H1 (cell line): Measurements from ENCODE around the gene DMXL2. TPM values are rescaled to one million over a fixed set of nuclear protein-coding genes. Genes with fewer than 3 reads are reported as not detected.
A peak's percentile ranks its signal among the peaks of the same experiment; 100 is the strongest.

Experiments
- CTCF ChIA-PET: fragments of 300-600 bp; sonication (Branson Sonifier 250); formaldehyde crosslinking; loops from one replicate; lab custom pipeline; 2021; ENCODE audit not compliant: partially characterized antibody; lab: Charles Lee
- POLR2A ChIA-PET: fragments of 300-600 bp; sonication (Branson Sonifier 250); formaldehyde crosslinking; loops from one replicate; lab custom pipeline; 2021; ENCODE audit warnings: inconsistent platforms; ENCODE audit not compliant: partially characterized antibody; lab: Charles Lee
- DNase-seq, 2 experiments: peaks; one replicate each; pipeline versions ENCODE4 v3.0.0 to v3.0.0-alpha.2; 2010 to 2022; ENCODE audit warnings: low spot score in 2 of 2, low read depth in 1 of 2, mixed read lengths in 1 of 2
- FAIRE-seq: peaks from 2 replicates; lab custom pipeline; 2011; peaks lifted over from hg19 to GRCh38; lab: Jason Lieb, UNC
- H2AFZ ChIP-seq: 2 replicates; pipeline ENCODE4 v1.8.1; 2012; ENCODE audit warnings: low read length, inconsistent platforms
- H2AK5ac ChIP-seq: 2 replicates; pipeline ENCODE4 v1.6.1; 2013; ENCODE audit warnings: low read depth, low read length
- H2BK120ac ChIP-seq: replicated peaks from 2 replicates; pipeline ENCODE3; 2013; ENCODE audit warnings: low read depth, low read length, inconsistent platforms
- H2BK12ac ChIP-seq: 2 replicates; pipeline ENCODE4 v1.6.1; 2013; ENCODE audit warnings: low read depth, low read length
- H2BK15ac ChIP-seq: 2 replicates; pipeline ENCODE4 v1.6.1; 2013; ENCODE audit warnings: low read length
- H2BK20ac ChIP-seq: 2 replicates; pipeline ENCODE4 v1.6.1; 2013; ENCODE audit warnings: low read length
- H2BK5ac ChIP-seq: 2 replicates; pipeline ENCODE4 v1.6.1; 2013; ENCODE audit warnings: low read depth, low read length
- H3K14ac ChIP-seq: 2 replicates; pipeline ENCODE4 v1.6.1; 2013; ENCODE audit warnings: inconsistent platforms; ENCODE audit not compliant: insufficient read length
- H3K18ac ChIP-seq: 2 replicates; pipeline ENCODE4 v1.6.1; 2013; ENCODE audit warnings: low read length; ENCODE audit errors: extremely low read depth
- H3K23ac ChIP-seq: 2 replicates; pipeline ENCODE4 v1.6.1; 2013; ENCODE audit warnings: inconsistent platforms; ENCODE audit not compliant: insufficient read length
- H3K23me2 ChIP-seq: 2 replicates; pipeline ENCODE4 v1.6.1; 2013; ENCODE audit warnings: low read depth, low read length
- H3K27ac ChIP-seq: 2 replicates; pipeline ENCODE4 v1.6.1; 2011; ENCODE audit warnings: low read depth, low read length, inconsistent platforms
- H3K27me3 ChIP-seq, 4 experiments: replicated peaks in 1 of 4; 1 replicate in 1 of 4; 2 replicates in 3 of 4; pipeline versions ENCODE4 v1.6.1 to v1.8.1; 2011 to 2013; ENCODE audit warnings: low read length in 3 of 4, mild to moderate bottlenecking in 3 of 4, inconsistent platforms in 2 of 4, mixed read lengths in 2 of 4, moderate library complexity in 1 of 4; ENCODE audit not compliant: control insufficient read depth in 3 of 4, insufficient read depth in 3 of 4; ENCODE audit errors: extremely low read depth in 1 of 4
- H3K36me3 ChIP-seq, 4 experiments: 2 replicates each; pipeline versions ENCODE4 v1.6.1 to v1.8.1; 2011 to 2013; ENCODE audit warnings: mild to moderate bottlenecking in 4 of 4, low read length in 3 of 4, moderate library complexity in 2 of 4, control low read depth in 1 of 4, inconsistent platforms in 1 of 4; ENCODE audit not compliant: insufficient read depth in 4 of 4, control insufficient read depth in 2 of 4
- H3K4ac ChIP-seq: replicated peaks from 2 replicates; pipeline ENCODE3; 2013; ENCODE audit warnings: low read length, low read depth, mixed read lengths, inconsistent platforms; ENCODE audit not compliant: insufficient read length
- H3K4me1 ChIP-seq, 4 experiments: replicated peaks in 1 of 4; 1 replicate in 1 of 4; 2 replicates in 3 of 4; pipeline versions ENCODE4 v1.6.1 to v1.8.1; 2011 to 2013; ENCODE audit warnings: low read length in 3 of 4, inconsistent platforms in 2 of 4, mixed read lengths in 1 of 4; ENCODE audit not compliant: insufficient read depth in 4 of 4, control insufficient read depth in 3 of 4
- H3K4me2 ChIP-seq, 2 experiments: 2 replicates each; pipeline versions ENCODE4 v1.6.1 to v1.8.1; 2011 to 2013; ENCODE audit warnings: low read depth in 2 of 2, low read length in 2 of 2, control low read depth in 1 of 2, inconsistent platforms in 1 of 2, mild to moderate bottlenecking in 1 of 2; ENCODE audit not compliant: insufficient read depth in 1 of 2
- H3K4me3 ChIP-seq, 4 experiments: fragments of 200-600, 300-600 bp in 1 of 4; sonication (generic), shearing (Covaris generic), sonication (Bioruptor Twin) in 1 of 4; 2 replicates each; pipeline versions ENCODE4 v1.5.1 to v1.8.1; 2011 to 2016; ENCODE audit warnings: low read length in 4 of 4, low read depth in 3 of 4, control low read depth in 2 of 4, inconsistent platforms in 2 of 4, mild to moderate bottlenecking in 2 of 4, mixed read lengths in 1 of 4, moderate library complexity in 1 of 4; ENCODE audit not compliant: insufficient read depth in 2 of 4; ENCODE audit errors: extremely low read depth in 1 of 4
- H3K56ac ChIP-seq: replicated peaks from 2 replicates; pipeline ENCODE3; 2013; ENCODE audit warnings: low read depth, mild to moderate bottlenecking, mixed read lengths, low read length, inconsistent platforms; ENCODE audit not compliant: insufficient read length
- H3K79me1 ChIP-seq: 2 replicates; pipeline ENCODE4 v1.6.1; 2013; ENCODE audit warnings: low read depth, low read length, control low read depth
- H3K79me2 ChIP-seq, 2 experiments: 2 replicates each; pipeline versions ENCODE4 v1.6.1 to v1.8.1; 2012 to 2013; ENCODE audit warnings: low read length in 2 of 2, mild to moderate bottlenecking in 2 of 2, inconsistent platforms in 1 of 2; ENCODE audit not compliant: insufficient read depth in 2 of 2, control insufficient read depth in 1 of 2
- H3K9ac ChIP-seq, 4 experiments: replicated peaks in 1 of 4; 1 replicate in 1 of 4; 2 replicates in 3 of 4; pipeline versions ENCODE4 v1.6.1 to v1.8.1; 2011 to 2013; ENCODE audit warnings: low read depth in 3 of 4, low read length in 3 of 4, control low read depth in 2 of 4, mild to moderate bottlenecking in 2 of 4, moderate library complexity in 2 of 4, inconsistent platforms in 1 of 4; ENCODE audit errors: extremely low read depth in 1 of 4
- H3K9me3 ChIP-seq, 2 experiments: 2 replicates each; pipeline versions ENCODE4 v1.6.1 to v1.8.1; 2012 to 2013; ENCODE audit warnings: mild to moderate bottlenecking in 2 of 2, moderate library complexity in 2 of 2, control low read depth in 1 of 2, inconsistent platforms in 1 of 2, low read depth in 1 of 2, low read length in 1 of 2, mixed read lengths in 1 of 2; ENCODE audit not compliant: insufficient read depth in 2 of 2
- H4K20me1 ChIP-seq, 2 experiments: replicated peaks in 1 of 2; 2 replicates each; pipeline versions ENCODE3 to v1.8.1; 2011 to 2013; ENCODE audit warnings: inconsistent platforms in 2 of 2, low read length in 2 of 2, mild to moderate bottlenecking in 1 of 2; ENCODE audit not compliant: insufficient read depth in 2 of 2, control insufficient read depth in 1 of 2
- H4K5ac ChIP-seq: 2 replicates; pipeline ENCODE4 v1.6.1; 2013; ENCODE audit warnings: low read length, low read depth, mixed read lengths, inconsistent platforms; ENCODE audit not compliant: insufficient read length
- H4K8ac ChIP-seq: 2 replicates; pipeline ENCODE4 v1.8.0; 2013; ENCODE audit warnings: mild to moderate bottlenecking, moderate library complexity, low read length, inconsistent platforms; ENCODE audit not compliant: insufficient read depth; ENCODE audit errors: extremely low read depth
- H4K91ac ChIP-seq: replicated peaks from 2 replicates; pipeline ENCODE3; 2013; ENCODE audit warnings: low read length, mixed read lengths, inconsistent platforms; ENCODE audit not compliant: insufficient read length
- ASH2L ChIP-seq: fragments of 200-600, 300-600 bp; sonication (generic); IDR thresholded peaks from one replicate; pipeline ENCODE4 v1.7.1; 2017; ENCODE audit warnings: low read length
- JUND ChIP-seq: IDR thresholded peaks from 2 replicates; pipeline ENCODE4 v1.6.1; 2011; ENCODE audit warnings: mild to moderate bottlenecking, improper control_type of control experiment, low read length
- KDM4A ChIP-seq: IDR thresholded peaks from one replicate; pipeline ENCODE4 v1.7.1; 2012; ENCODE audit warnings: low read depth, mild to moderate bottlenecking, moderate library complexity, low read length, inconsistent platforms; ENCODE audit not compliant: severe bottlenecking
- POLR2A ChIP-seq, 2 experiments: IDR thresholded peaks; 1 replicate in 1 of 2; 2 replicates in 1 of 2; pipeline ENCODE4 v1.6.1; 2011; ENCODE audit warnings: low read depth in 2 of 2, low read length in 2 of 2, mild to moderate bottlenecking in 2 of 2; ENCODE audit errors: control extremely low read depth in 1 of 2
- TBP ChIP-seq: IDR thresholded peaks from 2 replicates; pipeline ENCODE4 v1.6.1; 2011; ENCODE audit warnings: low read depth, low read length, improper control_type of control experiment
- ZNF274 ChIP-seq: IDR thresholded peaks from 2 replicates; pipeline ENCODE4 v1.7.0; 2012; ENCODE audit warnings: low read length, borderline replicate concordance; ENCODE audit errors: extremely low read depth
- WGBS, 2 experiments: shearing (Covaris generic) in 1 of 2; methylation state at CpG; one replicate each; pipeline versions ENCODE4 v1.1.6 to v1.1.7; 2013 to 2015; ENCODE audit warnings: low lambda C conversion rate in 2 of 2, mixed read lengths in 2 of 2, inconsistent platforms in 1 of 2, low coverage in 1 of 2, missing lambda C conversion rate in 1 of 2; ENCODE audit not compliant: insufficient replicate concordance in 2 of 2, insufficient coverage in 1 of 2, insufficient read length in 1 of 2; ENCODE audit errors: extremely low coverage in 1 of 2, missing lambda C conversion rate in 1 of 2; 5-methylcytosine and 5-hydroxymethylcytosine counted together
- polyA plus RNA-seq, 7 experiments: library from polyadenylated mRNA; depleted of rRNA in 3 of 7; stranded (reverse) in 5 of 7; unstranded in 2 of 7; fragments of >200 nt in 5 of 7; fragments of 200-250 nt in 2 of 7; gene quantifications; 1 replicate in 5 of 7; 2 replicates in 1 of 7; 4 replicates in 1 of 7; pipeline versions ENCODE4 v1.2.1 to v1.2.3, GENCODE V29; 2011 to 2013; ENCODE audit warnings: missing spikeins in 2 of 7, mixed read lengths in 2 of 7
- total RNA-seq: library from RNA; stranded (reverse); fragmentation: NEBNext Ultra II Directional; extraction: Animal tissue kit (Norgen Biotek cat#: 25700); gene quantifications from 2 replicates; pipeline ENCODE4 v1.2.1, GENCODE V29; 2021

DMXL2 gene
- total and polyA plus RNA-seq, 2 of the 8 experiments (the other 6 are each of a cell fraction or from before 2014, with no cell fraction given) = 9.5 to 10.6 TPM

- no peak overlapping the region for H2AK5ac ChIP-seq
- H4K20me1 ChIP-seq = no peaks in the 10 kb centered on the region
- no peaks in the 10 kb centered on the region for H3K23me2 ChIP-seq
- H4K5ac ChIP-seq = no peak overlapping the region
- no peak overlapping the region for H3K18ac ChIP-seq
- H3K36me3 ChIP-seq = no peaks in the 10 kb centered on the region
- ChIA-PET CTCF (interaction anchor here (0.6 to 7.4 kb wide), 42 partner anchors 7 to 711 kb away, joined by 3 to 94 read pairs (median 4); no protein-coding TSS in a partner anchor), POLR2A (no interaction called here)
- H3K14ac ChIP-seq = no peak overlapping the region
- no peak overlapping the region for H3K4me3 ChIP-seq
- no peak overlapping the region for H4K8ac ChIP-seq
- peaks cover 0 to 8% (median 0%) of the 10 kb centered on the region in 4 experiments; a peak in 2 of 7 replicates for H3K4me1 ChIP-seq
- no peak overlapping the region for H3K56ac ChIP-seq
- no peaks in the 10 kb centered on the region for H3K79me2 ChIP-seq
- no peak overlapping the region for H2BK120ac ChIP-seq
- H2AFZ ChIP-seq = no peak overlapping the region
- no peak overlapping the region for H4K91ac ChIP-seq
- H2BK12ac ChIP-seq = no peak overlapping the region
- H3K9ac ChIP-seq = no peak overlapping the region
- H3K4ac ChIP-seq = no peak overlapping the region
- peak in 1 of 2 experiments; percentile 42 for DNase-seq
- no peak overlapping the region for H3K4me2 ChIP-seq
- H3K9me3 ChIP-seq = no peaks in the 10 kb centered on the region
- no peak overlapping the region for H3K27ac ChIP-seq
- H2BK5ac ChIP-seq = no peak overlapping the region
- no peak for FAIRE-seq
- H3K23ac ChIP-seq = no peak overlapping the region
- no peaks in the 10 kb centered on the region for H3K27me3 ChIP-seq
- H2BK20ac ChIP-seq = no peak overlapping the region
- WGBS, 2 experiments = 79% methylated on average over 9 of the region's 9 CpGs; no CpG with 5 or more reads in 1 of the 2 experiments
- H3K79me1 ChIP-seq = no peaks in the 10 kb centered on the region
- H2BK15ac ChIP-seq = no peak overlapping the region
- TF ChIP-seq JUND (no peak), POLR2A (IDR thresholded peaks at IDR 0.05; ENCODE audit: control extremely low read depth in 1 of 2, low read depth in 2 of 2, low read length in 2 of 2) (no peak), ZNF274 (no peak), KDM4A (no peak), ASH2L (no peak), TBP (no peak)
Observed at GRCh38 chr15:51403946-51404695, 218.4 kb downstream of the DMXL2 start.
